ENCODE results near the gene FAM161B. TPM values are rescaled to one million over a fixed set of nuclear protein-coding genes. Genes with fewer than 3 reads are reported as not detected.

FAM161B gene
- total and polyA plus RNA-seq, 2 of the 13 experiments (the other 11 are each of a cell fraction or from before 2014, with no cell fraction given): 1.6 to 2.0 TPM

- TF ChIP-seq ZBTB33 (CRISPR knock-in tag; IDR thresholded peaks at IDR 0.05): peak; percentile 37; the same call in 1 of the 2 replicates
- TF ChIP-seq SOX13 (IDR thresholded peaks at IDR 0.05): no peak
- TF ChIP-seq SOX13 (CRISPR knock-in tag; conservative IDR thresholded peaks at IDR 0.05 in 1 of 2, IDR thresholded peaks at IDR 0.05 in 1 of 2): peak in 1 of 2 experiments; percentile 62; a peak in 2 of 4 replicates
- TF ChIP-seq POLR2G (IDR thresholded peaks at IDR 0.05; ENCODE audit: low read depth, low read length): peak; percentile 76
- TF ChIP-seq SOX5 (CRISPR knock-in tag; IDR thresholded peaks at IDR 0.05; ENCODE audit: borderline replicate concordance): peak; percentile 62; the same call in 1 of the 2 replicates
- TF ChIP-seq ZFY (CRISPR knock-in tag; IDR thresholded peaks at IDR 0.05): 0 out of 2 replicates have a peak, but pooled peaks have one; percentile 13
- peak; percentile 27; the same call in 1 of the 2 replicates for TF ChIP-seq ZNF687 (CRISPR knock-in tag; IDR thresholded peaks at IDR 0.05)
- 0 out of 2 replicates have a peak, but pooled peaks have one; percentile 19 for TF ChIP-seq ZNF503 (CRISPR knock-in tag; IDR thresholded peaks at IDR 0.05)
- peak; percentile 24; the same call in 1 of the 2 replicates for TF ChIP-seq ZNF691 (CRISPR knock-in tag; IDR thresholded peaks at IDR 0.05; ENCODE audit: borderline replicate concordance, low read depth)
- TF ChIP-seq MEIS2 (CRISPR knock-in tag; IDR thresholded peaks at IDR 0.05): no peak
- TF ChIP-seq TGIF2 (CRISPR knock-in tag; IDR thresholded peaks at IDR 0.05): peak; percentile 67; the same call in 1 of the 2 replicates
- 0 out of 2 replicates have a peak, but pooled peaks have one; percentile 39 for TF ChIP-seq MXD3 (CRISPR knock-in tag; IDR thresholded peaks at IDR 0.05)
- TF ChIP-seq GATAD2A (CRISPR knock-in tag; IDR thresholded peaks at IDR 0.05): peak; percentile 61; the same call in 1 of the 2 replicates
- TF ChIP-seq ZNF12 (CRISPR knock-in tag; IDR thresholded peaks at IDR 0.05): 0 out of 2 replicates have a peak, but pooled peaks have one; percentile 35
- TF ChIP-seq EED (CRISPR knock-in tag; IDR thresholded peaks at IDR 0.05): no peak
- TF ChIP-seq ZMYM4 (CRISPR knock-in tag; IDR thresholded peaks at IDR 0.05): 0 out of 2 replicates have a peak, but pooled peaks have one; percentile 40
- no peak for TF ChIP-seq ATF4 (CRISPR knock-in tag; IDR thresholded peaks at IDR 0.05)
- peak; percentile 74 for TF ChIP-seq MED1 (CRISPR knock-in tag; IDR thresholded peaks at IDR 0.05)
- TF ChIP-seq NR2F6 (IDR thresholded peaks at IDR 0.05): peak; percentile 21; the same call in 1 of the 2 replicates
- TF ChIP-seq NR2F6 (CRISPR knock-in tag; IDR thresholded peaks at IDR 0.05): peak; percentile 76
These were observed 46.1 kb upstream of the FAM161B start (continued) for GRCh38 chr14:73995977-73996378.

All from HepG2 (cell line).